Measurements from ENCODE around the gene IGSF21.

IGSF21 gene

DNA sequence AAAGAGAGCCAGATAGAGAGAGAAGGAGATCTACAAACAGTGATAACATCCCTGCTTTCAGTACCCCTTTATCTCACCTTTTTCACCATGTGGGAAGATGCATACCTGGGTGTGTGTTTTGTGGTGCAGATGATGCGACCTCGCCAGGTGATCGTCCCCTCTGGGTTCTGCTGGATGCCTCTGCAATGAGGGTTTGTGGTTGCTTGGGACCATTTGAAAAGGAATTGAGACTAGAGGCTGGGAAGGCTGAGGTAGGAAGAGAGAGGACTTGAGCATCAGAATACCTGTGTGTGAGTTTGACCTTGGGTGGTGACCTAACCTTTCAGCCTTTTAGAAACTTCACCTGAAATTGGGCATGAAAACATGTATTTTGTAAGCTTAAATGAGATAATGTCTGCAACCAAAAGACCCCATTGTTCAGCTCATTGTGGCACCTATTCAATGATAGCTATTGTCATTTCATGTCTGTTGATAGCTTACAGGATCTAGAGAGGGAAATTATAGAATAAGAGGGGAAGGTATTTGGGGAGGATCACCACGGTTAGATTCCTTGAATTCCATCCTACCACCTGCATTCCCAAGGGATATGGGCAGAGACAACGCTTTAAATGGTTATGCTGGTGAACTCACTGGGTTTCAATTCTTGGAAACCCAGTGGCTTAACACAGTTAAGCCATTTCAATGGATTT is 125.7 kb downstream of the IGSF21 start:
- no peak for DNase-seq

GRCh38 chr1:18234790-18235242 is 127.2 kb downstream of the IGSF21 start:
- DNase-seq = peak; percentile 31

GRCh38 chr1:18237371-18237770 is 129.8 kb downstream of the IGSF21 start:
- no peak for DNase-seq

DNA sequence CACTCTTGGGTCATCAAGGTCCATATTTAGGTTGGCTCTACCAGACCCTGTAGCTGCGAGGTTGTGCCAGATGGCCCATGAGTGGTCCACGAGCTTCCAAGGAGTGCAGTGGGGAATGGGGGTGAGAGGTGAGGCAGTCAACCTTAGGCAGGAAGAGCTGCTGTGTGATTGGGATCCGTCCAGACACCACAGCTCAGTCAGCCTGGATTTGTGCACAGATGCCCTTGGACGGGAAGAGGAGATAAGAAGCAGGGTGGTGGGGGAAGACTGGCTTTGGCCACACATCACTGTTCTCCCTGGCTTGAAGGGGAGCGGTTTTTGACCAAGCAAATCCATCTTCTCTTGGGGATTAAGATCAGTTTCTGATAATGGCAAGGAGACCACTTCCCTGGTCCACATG is 130.6 kb downstream of the IGSF21 start:
- no peak for DNase-seq

- DNase-seq = no peak
Measured at GRCh38 chr1:18239671-18240070, 132.1 kb downstream of the IGSF21 start.

GRCh38 chr1:18240906-18241305 is 133.3 kb downstream of the IGSF21 start:
- DNase-seq = no peak

GRCh38 chr1:18241891-18242290 is 134.3 kb downstream of the IGSF21 start:
- DNase-seq = no peak

GRCh38 chr1:18243503-18244175 is 136.0 kb downstream of the IGSF21 start:
- no peak for DNase-seq

- DNase-seq = no peak
Measured at GRCh38 chr1:18244762-18245161, 137.2 kb downstream of the IGSF21 start.

GRCh38 chr1:18245647-18246046 is 138.0 kb downstream of the IGSF21 start:
- DNase-seq = no peak

DNA sequence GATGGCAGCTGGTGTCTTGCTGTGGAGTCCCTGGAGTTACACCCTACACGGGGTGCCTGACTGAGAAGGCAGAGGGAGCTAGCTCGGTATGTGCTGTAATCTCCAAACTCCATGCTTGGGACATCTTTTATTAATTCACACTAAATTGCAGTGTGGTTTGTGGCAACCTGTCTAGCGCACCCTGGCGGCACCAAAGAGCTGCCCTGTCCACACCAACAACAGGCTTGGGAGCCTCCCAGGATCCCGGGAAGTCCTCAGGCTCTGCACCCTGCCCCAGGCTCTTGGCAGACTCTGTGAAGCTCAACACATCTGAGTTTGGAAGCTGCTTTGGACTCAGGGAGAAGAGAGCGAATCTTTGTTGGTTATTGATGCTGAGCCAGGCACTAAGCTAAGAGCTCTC is 138.9 kb downstream of the IGSF21 start:
- DNase-seq = no peak

- DNase-seq = no peak
Measured at GRCh38 chr1:18247151-18247550, 139.6 kb downstream of the IGSF21 start.

GRCh38 chr1:18249631-18250030 is 142.0 kb downstream of the IGSF21 start:
- no peak for DNase-seq

GRCh38 chr1:18253093-18253492 is 145.5 kb downstream of the IGSF21 start:
- DNase-seq = no peak

- DNase-seq = peak; percentile 7
Measured at GRCh38 chr1:18256282-18257235, 149.0 kb downstream of the IGSF21 start.

- no peak for DNase-seq
Measured at GRCh38 chr1:18257778-18258177, 150.2 kb downstream of the IGSF21 start.

DNA sequence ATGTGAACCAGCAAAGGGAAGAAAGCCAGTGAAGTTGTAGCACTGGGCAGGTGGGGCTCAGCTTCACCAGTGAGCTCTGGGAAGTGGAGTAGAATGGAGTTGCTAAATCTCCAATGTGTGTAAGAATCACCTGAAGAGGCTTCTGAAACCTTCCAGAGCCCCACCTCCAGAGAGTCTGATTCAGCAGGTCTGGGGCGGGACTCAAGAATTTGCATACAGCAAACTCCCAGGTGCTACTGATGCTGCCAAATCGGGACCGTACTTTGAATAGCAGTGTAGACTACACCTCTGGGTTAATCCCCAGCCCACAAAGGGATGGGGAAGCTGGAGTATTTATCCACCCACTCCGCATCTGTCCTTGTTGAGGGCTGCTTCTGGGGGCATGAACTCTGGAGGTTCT is 154.3 kb downstream of the IGSF21 start:
- DNase-seq = no peak

DNA sequence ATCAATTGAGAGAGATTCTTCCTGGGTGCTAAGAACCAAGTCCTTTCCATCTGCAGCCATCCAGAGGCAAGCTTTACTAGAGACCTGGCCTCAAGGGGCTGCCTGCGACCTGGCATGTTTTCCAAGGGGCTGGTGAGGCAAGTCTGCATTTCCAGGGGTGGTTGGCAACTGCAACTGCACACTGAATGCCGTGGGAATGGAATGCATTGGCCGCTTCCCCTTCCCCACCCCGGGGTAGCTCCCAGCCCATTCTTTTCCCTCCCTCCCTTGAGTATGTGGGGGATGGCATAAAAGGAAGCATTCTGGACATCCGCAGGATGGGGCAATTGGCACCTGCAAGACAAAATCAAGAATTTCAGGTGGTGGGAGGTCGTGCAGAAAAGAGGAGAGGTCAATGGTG is 155.1 kb downstream of the IGSF21 start:
- DNase-seq = no peak

GRCh38 chr1:18263547-18264120 is 156.0 kb downstream of the IGSF21 start:
- DNase-seq = no peak

DNA sequence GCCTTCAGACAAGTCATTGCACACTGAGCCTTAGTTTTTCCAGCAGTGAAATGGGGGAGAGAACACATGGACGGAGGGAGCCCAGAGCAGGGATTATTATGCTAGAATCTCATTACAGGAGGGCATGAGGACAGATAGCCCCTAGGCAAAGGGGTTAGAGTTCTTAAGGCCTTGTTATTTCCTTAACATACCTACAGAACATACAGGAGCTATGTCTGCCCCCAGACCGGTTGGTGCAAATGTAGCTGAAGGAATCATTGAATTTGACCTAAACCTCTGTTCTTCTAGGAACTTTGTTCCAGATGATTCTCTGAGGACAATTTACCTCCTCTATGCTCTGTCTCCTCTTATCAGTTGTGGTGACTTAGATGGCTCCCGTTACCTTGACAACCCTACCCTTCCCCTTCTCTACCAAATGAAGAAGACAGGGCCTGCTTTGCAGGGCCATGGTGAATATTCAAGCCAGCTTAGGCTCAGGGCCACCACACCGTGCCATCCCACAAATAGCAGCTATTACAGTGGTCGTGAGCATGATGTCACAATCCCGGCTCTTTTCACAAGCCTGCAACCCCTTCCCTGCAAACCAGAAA is 156.9 kb downstream of the IGSF21 start:
- DNase-seq = no peak

GRCh38 chr1:18265641-18266040 is 158.0 kb downstream of the IGSF21 start:
- no peak for DNase-seq

DNA sequence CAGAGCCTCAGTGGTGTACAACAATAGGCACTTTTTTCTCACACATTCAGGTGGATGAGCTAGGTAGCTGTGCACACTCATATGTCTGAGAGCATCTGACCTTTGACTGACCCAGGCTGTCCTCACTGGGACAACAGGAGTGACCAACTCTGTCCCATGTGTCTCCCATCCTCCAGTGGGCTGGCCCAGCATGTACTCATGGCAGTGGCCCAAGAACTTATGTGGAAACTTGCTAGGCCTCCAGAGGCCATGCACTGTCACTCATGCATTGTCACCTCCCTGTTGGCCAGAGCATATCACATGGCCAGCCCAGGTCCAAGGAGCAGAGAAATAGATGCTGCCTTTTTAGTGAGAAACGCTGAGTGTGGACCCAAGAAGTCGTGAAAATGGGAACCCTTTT is 158.8 kb downstream of the IGSF21 start:
- no peak for DNase-seq

DNA sequence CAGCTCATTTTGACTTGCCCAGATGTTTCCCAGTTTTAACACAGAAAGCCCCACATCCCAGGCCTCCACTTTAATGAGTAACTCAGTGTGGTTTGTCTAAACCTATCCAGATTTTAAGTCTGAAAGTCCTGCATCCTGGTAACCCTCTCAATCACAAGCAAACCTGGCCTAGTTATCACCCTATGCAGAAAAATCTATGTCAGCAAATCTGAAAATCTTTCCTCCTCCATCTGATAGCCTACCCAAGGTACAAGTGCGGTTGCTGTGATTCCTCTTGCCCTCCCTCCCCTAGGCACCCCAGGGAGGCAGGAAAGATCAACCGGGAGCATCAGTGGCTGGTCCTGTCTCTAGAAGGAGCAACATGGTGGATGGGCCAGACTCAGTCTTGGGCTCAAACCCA is 163.7 kb downstream of the IGSF21 start:
- no peak for DNase-seq

All from stimulated activated CD4-positive, alpha-beta T cell treated with anti-CD3 and anti-CD28 coated beads, Interleukin-1b, Interleukin-23, amount 100 ng/mL, for 48 hours (primary cell).